ENCODE measurements around the gene OR6K3.
"Not testable (repeated sequence)": the region's sequence is repeated elsewhere in the genome, so short reads cannot be mapped to it uniquely, and the experiment has no call there.

OR6K3 gene

GRCh38 chr1:158720620-158721019 lies at the start of gene OR6K3:
Gene OR6K3, minus strand, starts transcription at chr1:158720720. Its CDS starts 2,605 bp downstream, at chr1:158718115.
- DNase-seq: no peak

GRCh38 chr1:158754420-158754819 lies 33.9 kb upstream of the OR6K3 start, which contains the start of gene OR6K6:
Gene OR6K6, plus strand, starts transcription at chr1:158754720. Its CDS starts 168 bp downstream, at chr1:158754888.
- DNase-seq: no peak

GRCh38 chr1:158752155-158752712 lies 31.7 kb upstream of the OR6K3 start:
- DNase-seq: no peak

GRCh38 chr1:158735848-158736247 lies 15.3 kb upstream of the OR6K3 start:
- no peak for DNase-seq

DNA sequence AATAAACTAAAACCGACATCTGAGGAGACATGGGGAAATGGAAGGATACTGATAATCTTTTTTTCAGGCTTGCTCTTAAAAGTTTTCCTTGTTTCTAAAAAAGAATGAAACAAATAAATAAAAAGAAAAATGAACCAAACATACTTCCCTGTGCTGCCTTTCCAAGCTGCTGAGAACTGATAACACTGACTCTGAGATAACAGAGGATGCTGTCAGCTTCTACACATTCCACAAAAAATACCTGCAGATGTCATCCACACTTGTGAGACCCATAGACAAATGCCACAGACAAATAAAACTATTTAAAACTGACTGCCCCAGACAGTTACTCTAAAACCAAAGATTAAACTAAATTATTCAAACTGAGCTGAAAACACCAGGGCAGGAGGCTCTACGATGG lies 12.0 kb upstream of the OR6K3 start:
- no peak for DNase-seq

DNA sequence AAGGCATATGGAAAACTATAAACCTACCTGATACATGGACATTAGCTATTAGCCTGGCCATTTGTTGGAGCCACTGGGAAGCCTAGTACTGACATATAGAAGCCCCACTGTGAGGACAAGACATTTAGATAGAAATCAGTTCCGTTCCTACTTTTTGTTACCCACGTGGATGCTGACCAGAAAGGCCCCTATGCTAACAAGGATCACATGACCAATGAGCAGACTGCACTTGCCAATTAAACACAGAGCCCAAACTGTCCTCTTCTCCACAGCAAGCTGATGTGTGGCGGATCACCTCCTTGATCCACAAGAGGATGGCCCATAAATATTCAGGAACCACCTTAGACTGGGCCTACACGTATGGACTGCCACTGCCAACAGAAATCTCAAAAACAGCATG lies 11.2 kb upstream of the OR6K3 start:
- no peak for DNase-seq

DNA sequence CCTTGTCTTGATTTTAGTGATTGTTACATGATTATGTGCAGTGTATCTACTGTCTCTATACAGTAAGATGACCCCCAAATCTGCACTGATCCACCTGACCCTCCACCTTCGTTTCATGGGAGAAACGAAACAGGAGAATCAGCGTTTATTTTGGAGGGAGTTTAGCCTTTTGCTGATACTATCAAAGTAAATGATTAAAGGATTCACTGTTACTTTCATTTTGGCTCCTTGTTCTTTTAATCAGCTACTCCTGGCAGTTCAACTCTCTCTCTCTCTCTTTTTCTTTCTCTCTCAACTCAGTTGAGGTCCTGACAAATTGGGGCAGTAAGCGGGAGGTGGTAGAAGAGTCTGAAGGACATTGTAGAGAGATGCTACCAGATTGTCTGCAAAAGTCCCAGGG lies 9.9 kb upstream of the OR6K3 start:
- no peak for DNase-seq

DNA sequence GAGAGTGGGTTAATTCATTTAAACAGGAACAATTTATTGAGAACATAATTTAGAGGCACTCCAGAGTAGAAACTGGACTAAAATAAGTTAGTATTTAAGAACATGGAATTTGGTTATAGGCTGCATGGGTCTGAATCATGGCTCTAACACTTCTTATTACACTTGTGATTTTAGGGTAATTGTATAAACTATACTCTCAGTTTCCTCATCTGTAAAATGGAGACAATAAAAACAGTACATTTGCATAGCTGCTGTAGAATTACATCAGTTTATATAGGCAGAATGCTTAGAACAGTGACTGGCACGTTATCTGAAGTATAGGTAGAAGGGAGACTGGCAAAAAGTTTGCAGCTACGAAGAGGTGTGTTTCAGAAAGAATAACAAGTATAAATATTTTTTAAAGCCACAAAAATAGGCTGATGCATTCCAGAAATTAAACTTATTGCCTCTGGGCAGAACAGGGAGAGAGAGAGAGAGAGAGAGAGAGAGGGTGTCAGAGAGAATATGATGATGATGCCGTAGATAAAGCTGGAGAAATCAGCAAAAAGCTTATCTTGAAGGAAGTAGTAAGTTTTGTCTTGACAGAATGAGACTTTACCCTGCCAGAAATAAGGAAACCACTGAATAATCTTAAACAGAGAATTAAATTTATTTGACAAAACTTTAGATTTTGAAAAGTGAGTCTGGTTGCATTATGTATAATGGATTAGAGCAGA lies 8.1 kb upstream of the OR6K3 start:
- DNase-seq: no peak

- DNase-seq: no peak
Measured at GRCh38 chr1:158724442-158724841, 3.9 kb upstream of the OR6K3 start.

DNA sequence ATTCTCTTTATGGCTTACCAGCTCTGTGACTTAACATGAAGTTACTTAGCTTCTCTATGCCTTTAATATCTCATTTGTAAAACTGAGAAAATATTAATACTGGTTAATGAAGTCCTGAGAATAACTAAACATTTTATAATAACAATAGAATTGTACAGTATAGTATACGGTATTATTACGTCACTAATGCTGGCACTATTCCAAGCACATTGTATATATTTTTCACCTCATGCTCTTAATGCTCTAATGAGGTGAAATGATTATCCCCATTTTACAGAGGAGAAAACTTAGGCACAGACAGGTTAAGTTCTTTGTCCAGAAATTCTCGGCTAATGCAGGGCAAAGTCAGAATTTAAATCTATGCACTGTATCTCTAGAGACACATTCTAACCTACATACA lies 856 bp downstream of the OR6K3 start:
- DNase-seq: no peak

DNA sequence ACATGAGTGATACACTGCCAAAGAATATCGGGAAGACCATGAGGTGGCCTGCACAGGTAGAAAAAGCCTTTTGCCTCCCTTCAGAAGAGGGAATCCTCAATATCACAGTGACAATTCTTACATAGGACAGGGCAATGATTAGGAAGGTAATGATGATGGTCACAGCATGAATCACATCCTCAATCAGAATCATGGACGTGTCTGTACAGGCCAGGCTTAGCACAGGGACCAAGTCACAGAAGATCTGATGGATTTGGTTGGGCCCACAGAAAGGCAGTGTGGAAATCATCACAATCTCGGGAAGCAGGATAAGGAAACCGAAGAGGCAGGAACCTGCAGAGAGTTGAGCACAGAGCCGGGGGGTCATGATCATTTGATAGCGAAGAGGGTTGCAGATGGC lies 3.2 kb downstream of the OR6K3 start:
- DNase-seq: no peak

DNA sequence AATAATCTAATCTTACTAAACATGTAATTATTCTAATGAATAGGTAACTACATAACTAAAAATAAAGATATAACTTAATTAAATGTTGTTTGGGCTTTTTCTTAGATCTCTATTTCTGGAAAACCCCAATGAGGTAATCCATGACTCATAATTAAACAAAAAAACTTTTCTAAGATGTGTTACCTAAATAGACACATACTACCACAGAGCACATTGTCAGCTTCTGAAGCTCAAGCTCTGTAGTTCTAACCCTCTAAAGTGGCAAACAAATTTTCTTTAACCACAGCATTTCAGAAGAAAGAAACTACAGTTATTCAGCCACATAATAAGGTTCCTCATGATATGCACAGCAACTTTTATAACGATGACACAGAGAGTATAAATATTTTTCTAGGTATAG lies 4.2 kb downstream of the OR6K3 start:
- DNase-seq: no peak

GRCh38 chr1:158714754-158715153 lies 5.8 kb downstream of the OR6K3 start:
- DNase-seq: no peak

DNA sequence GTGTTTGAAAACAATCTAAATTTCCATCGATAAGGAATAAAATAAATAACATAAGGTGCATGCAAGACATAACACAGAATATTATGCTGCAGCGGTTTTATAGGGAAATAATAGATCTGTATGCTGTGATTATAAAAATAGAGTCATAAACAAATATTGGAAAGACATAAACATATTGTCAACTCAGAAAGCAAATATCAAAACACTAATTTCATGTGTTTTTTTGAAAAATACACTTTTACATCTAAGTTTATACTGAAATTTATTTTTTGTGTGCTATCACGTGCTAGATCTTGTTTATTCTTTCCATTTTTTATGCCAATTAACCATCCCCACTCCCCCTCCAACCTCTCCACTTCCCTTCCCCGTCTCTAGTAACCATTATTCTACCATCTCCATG lies 9.4 kb downstream of the OR6K3 start:
- DNase-seq: no peak

DNA sequence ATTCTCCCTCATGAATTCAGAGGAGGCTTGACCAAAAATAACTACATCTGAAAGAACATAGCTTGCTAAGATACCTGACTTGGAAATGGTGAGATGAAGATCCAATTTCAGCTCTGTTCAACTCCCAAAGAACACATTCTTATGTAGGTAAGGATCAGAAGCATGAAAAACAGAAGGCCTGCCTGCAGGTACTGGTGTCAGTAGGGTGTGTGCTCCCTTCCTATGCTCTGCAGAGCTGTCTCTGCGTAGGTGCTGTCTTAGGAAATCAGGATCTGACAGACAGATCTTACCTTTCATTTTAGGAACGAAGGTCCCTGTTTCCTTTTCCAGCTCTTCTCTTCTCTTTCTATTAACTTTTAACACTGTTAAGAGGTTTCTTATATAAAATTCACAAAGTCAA lies 14.4 kb downstream of the OR6K3 start:
- no peak for DNase-seq

DNA sequence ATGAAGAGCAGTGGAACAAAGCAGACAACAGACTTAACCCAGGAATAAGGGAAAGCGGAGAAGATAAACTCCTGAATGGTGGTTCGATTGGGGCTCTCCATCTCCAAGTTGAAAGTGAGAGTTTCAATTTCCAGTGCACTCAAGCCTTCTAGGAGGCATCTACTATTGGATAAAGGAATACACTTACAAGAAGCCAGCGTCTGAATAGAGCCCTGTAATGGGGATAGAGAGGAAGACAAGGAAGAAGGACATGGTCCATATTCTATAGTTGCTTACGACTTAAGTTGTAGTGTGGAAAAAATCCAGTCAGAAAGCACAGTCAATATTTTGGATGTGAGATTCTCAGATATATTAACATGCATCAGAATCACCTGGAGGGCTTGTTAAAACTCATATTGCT lies 20.0 kb downstream of the OR6K3 start, which contains the start of gene OR6K2:
TSS of gene OR6K2 (minus strand) at position 101 of the 400 bp plus-strand sequence. CDS start at position 101, 0 bp downstream.
- no peak for DNase-seq

DNA sequence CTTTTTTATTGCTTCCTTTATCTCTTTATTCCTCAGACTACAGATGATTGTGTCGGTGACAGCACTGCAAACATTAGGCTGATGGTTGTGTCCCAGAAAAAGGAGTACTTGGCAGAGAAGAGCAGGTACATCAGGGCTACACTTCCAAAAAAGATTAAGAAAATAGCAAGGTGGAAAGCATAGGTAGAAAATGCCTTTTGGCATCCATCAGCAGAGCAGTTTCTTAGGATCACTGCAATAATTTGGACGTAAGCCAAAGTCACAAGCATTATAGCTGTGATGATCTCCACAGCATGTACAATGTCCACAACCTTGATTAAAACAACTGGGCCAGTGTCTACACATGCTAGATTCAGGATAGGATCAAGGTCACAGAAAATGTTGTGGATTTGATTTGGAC lies 25.9 kb downstream of the OR6K3 start:
- DNase-seq: no peak

DNA sequence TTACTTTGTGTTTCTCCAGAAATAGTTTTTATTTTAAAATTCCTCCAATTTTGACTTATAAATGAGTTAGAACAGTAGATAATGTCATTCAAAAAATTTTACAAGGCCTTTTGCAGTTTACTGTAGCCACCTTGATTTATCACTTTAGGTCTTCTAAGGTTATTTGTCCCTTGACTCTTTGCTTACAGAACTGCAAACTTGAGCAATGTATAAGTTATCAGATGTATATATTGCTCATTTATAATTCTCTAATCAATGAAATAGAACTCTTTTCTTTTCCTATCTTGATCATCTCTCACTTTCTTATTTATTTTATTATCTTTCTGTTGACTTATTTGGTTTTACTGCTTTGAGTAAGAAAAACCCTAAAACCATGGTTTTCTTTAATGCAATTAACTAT lies 28.2 kb downstream of the OR6K3 start:
- DNase-seq: no peak

GRCh38 chr1:158691907-158692306 lies 28.6 kb downstream of the OR6K3 start:
- no peak for DNase-seq

- not testable (repeated sequence) for DNase-seq
Measured at GRCh38 chr1:158691149-158691548, 29.4 kb downstream of the OR6K3 start.

DNA sequence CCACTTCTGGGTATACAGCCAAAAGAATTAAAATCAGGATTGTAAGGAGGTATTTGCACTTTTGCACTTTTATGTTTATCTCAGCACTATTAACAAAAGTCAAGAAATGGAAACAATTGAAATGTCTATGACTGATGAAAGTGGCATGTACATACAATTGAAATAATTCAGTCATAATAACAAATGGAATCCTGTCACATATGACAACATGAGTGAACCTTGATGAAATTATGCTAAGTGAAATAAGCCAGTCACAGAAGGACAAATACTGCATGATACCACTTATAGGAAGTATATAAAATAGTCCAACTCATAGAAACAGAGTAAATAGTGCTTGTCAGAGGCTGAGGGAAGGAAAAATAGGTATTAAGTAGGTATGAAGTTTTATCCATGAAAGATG lies 30.6 kb downstream of the OR6K3 start:
- no peak for DNase-seq

- DNase-seq: no peak
Measured at GRCh38 chr1:158689110-158689509, 31.4 kb downstream of the OR6K3 start.

DNA sequence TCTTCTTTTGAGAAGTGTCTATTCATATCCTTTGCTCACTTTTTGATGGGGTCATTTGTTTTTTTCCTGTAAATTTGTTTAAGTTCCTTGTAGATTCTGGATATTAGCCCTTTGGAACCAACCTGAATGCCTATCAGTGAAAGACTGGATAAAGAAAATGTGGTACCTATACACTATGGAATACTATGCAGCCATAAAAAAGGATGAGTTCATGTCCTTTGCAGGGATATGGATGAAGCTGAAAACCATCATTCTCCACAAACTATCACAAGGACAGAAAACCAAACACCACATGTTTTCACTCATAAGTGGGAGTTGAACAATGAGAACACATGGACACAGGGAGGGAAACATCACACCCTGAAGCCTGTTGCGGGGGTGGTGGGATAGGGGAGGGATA lies 32.2 kb downstream of the OR6K3 start:
- DNase-seq: not testable (repeated sequence)

DNA sequence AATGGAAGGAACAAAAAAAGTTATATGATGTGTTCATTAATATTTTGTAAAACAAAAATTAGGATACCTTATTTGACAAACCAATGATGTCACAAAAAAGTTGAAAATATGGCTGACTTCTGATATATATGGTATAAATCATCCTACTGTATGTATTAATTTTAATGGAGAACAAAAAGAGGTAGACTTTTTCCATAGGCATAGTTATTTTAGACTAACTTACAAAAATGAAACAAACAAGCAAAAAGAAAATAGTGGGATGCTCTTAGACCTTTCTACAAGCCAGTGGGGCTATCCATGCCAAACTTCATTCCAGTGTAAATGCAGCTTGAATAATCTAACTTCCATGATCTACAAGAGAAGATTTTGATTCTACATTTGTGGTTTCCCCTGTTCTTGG lies 33.5 kb downstream of the OR6K3 start:
- DNase-seq: no peak
